HepG2 (cell line): ENCODE results near the gene CD207. TPM values are rescaled to one million over a fixed set of nuclear protein-coding genes. Genes with fewer than 3 reads are reported as not detected.

Experiments
- ATAC-seq: fragments of 200-7000 bp; cut with Tn5 transposase; 3 replicates; pipeline ENCODE4 v1.9.1; 2020; ENCODE audit warnings: mild to moderate bottlenecking, moderate library complexity
- BruUV-seq: library from RNA; stranded (reverse); fragments of 400-500 nt; replicated peaks from 2 replicates; lab custom pipeline; 2021; lab: Mats Ljungman, UMichigan
- CTCF ChIA-PET: fragments of 300-600 bp; formaldehyde crosslinking; extraction: SDS; loops from one replicate; lab custom pipeline; 2021; ENCODE audit warnings: low total read pairs, inconsistent platforms, low intra/inter-chr PET ratio; lab: Yijun Ruan, JAX
- POLR2A ChIA-PET: fragments of 350-600 bp; sonication (Branson Sonifier 250); formaldehyde crosslinking; loops from one replicate; lab custom pipeline; 2020; ENCODE audit warnings: antibody characterized with exemption, inconsistent platforms; lab: Yijun Ruan, JAX
- DNase-seq: peaks from one replicate; pipeline ENCODE4 v3.0.0-alpha.2; 2015; ENCODE audit warnings: low spot score
- FAIRE-seq: peaks from 3 replicates; lab custom pipeline; 2011; peaks lifted over from hg19 to GRCh38; lab: Jason Lieb, UNC
- H2AFZ ChIP-seq: one replicate; pipeline ENCODE4 v1.6.1; 2011; ENCODE audit warnings: low read length, inconsistent platforms
- H3K27ac ChIP-seq: fragments of 300-600 bp; 3 replicates; pipeline ENCODE4 v1.8.0; 2011; ENCODE audit warnings: mixed run types, mild to moderate bottlenecking, mixed read lengths, low read length, inconsistent platforms; ENCODE audit not compliant: insufficient read depth; ENCODE audit errors: extremely low read length
- H3K27me3 ChIP-seq, 2 experiments: fragments of 200-600 bp in 1 of 2; 2 replicates in 1 of 2; 3 replicates in 1 of 2; pipeline versions ENCODE4 v1.6.0 to v1.8.0; 2011; ENCODE audit warnings: low read length in 2 of 2, mild to moderate bottlenecking in 2 of 2, moderate library complexity in 2 of 2, inconsistent platforms in 1 of 2; ENCODE audit not compliant: insufficient read depth in 2 of 2, control insufficient read depth in 1 of 2
- H3K36me3 ChIP-seq, 2 experiments: fragments of 200-600 bp in 1 of 2; replicated peaks in 1 of 2; 2 replicates in 1 of 2; 3 replicates in 1 of 2; pipeline versions ENCODE4 v1.5.1 to v1.8.0; 2011; ENCODE audit warnings: low read length in 2 of 2, inconsistent platforms in 1 of 2; ENCODE audit not compliant: insufficient read depth in 2 of 2, control insufficient read depth in 1 of 2
- H3K4me1 ChIP-seq: 2 replicates; pipeline ENCODE4 v1.5.1; 2012; ENCODE audit warnings: low read length, inconsistent platforms; ENCODE audit not compliant: insufficient read depth
- H3K4me2 ChIP-seq: 2 replicates; pipeline ENCODE4 v1.6.0; 2011; ENCODE audit warnings: low read depth, low read length, inconsistent platforms
- H3K4me3 ChIP-seq, 3 experiments: fragments of 200-600 bp in 1 of 3; sonication (generic), shearing (Covaris generic) in 1 of 3; replicated peaks in 1 of 3; 2 replicates each; pipeline ENCODE4 v1.5.1; 2011 to 2016; ENCODE audit warnings: low read length in 3 of 3, inconsistent platforms in 2 of 3, low read depth in 2 of 3, mild to moderate bottlenecking in 2 of 3, control low read depth in 1 of 3, mixed read lengths in 1 of 3; ENCODE audit not compliant: insufficient read depth in 1 of 3
- H3K79me2 ChIP-seq: one replicate; pipeline ENCODE4 v1.6.1; 2011; ENCODE audit warnings: low read length, inconsistent platforms; ENCODE audit not compliant: insufficient read depth
- H3K9ac ChIP-seq: 2 replicates; pipeline ENCODE4 v1.6.0; 2011; ENCODE audit warnings: mild to moderate bottlenecking, low read depth, low read length, inconsistent platforms; ENCODE audit not compliant: insufficient read depth
- H3K9me3 ChIP-seq: 2 replicates; pipeline ENCODE4 v1.5.1; 2012; ENCODE audit warnings: mild to moderate bottlenecking, low read length
- H4K20me1 ChIP-seq: 2 replicates; pipeline ENCODE4 v1.6.0; 2011; ENCODE audit warnings: inconsistent platforms, mild to moderate bottlenecking, low read length, moderate library complexity; ENCODE audit not compliant: insufficient read depth
- ARHGAP35 ChIP-seq: sonication (generic); formaldehyde crosslinking; IDR thresholded peaks from 2 replicates; pipeline ENCODE4 v1.9.0; 2022; ENCODE audit warnings: mild to moderate bottlenecking, inconsistent platforms, moderate library complexity, missing genetic modification reagents, borderline replicate concordance
- ARNT ChIP-seq: fragments of 450-650 bp; IDR thresholded peaks from 2 replicates; pipeline ENCODE4 v1.6.1; 2017
- BHLHE40 ChIP-seq: IDR thresholded peaks from 2 replicates; pipeline ENCODE4 v1.6.1; 2011; ENCODE audit warnings: low read length, improper control_type of control experiment
- ELF4 ChIP-seq: sonication (generic); formaldehyde crosslinking; IDR thresholded peaks from 2 replicates; pipeline ENCODE4 v1.5.0; 2020; ENCODE audit warnings: missing genetic modification reagents, mild to moderate bottlenecking, moderate library complexity, borderline replicate concordance
- FOXA1 ChIP-seq, 2 experiments: fragments of 450-650 bp in 1 of 2; sonication (generic) in 1 of 2; formaldehyde crosslinking in 1 of 2; IDR thresholded peaks; 2 replicates each; pipeline versions ENCODE4 v1.4.0 to v1.6.1; 2016 to 2020; ENCODE audit warnings: missing genetic modification reagents in 1 of 2
- FOXP1 ChIP-seq, 2 experiments: fragments of 450-650 bp in 1 of 2; IDR thresholded peaks; 2 replicates each; pipeline ENCODE4 v1.6.1; 2017 to 2018; ENCODE audit warnings: antibody characterized with exemption in 1 of 2
- GTF3A ChIP-seq: sonication (generic); formaldehyde crosslinking; conservative IDR thresholded peaks from 2 replicates; pipeline ENCODE4 v1.4.0; 2020; ENCODE audit warnings: mild to moderate bottlenecking, missing genetic modification reagents
- MYPOP ChIP-seq: sonication (generic); formaldehyde crosslinking; IDR thresholded peaks from 2 replicates; pipeline ENCODE4 v1.8.1; 2023; ENCODE audit warnings: mild to moderate bottlenecking, moderate library complexity, missing genetic modification reagents
- NFIC ChIP-seq: IDR thresholded peaks from 2 replicates; pipeline ENCODE4 v1.6.1; 2012; ENCODE audit warnings: mild to moderate bottlenecking, low read length, inconsistent platforms
- PBX3 ChIP-seq: sonication (generic); formaldehyde crosslinking; IDR thresholded peaks from 2 replicates; pipeline ENCODE4 v1.8.1; 2023; ENCODE audit warnings: missing genetic modification reagents, inconsistent platforms, borderline replicate concordance
- PHF5A ChIP-seq: IDR thresholded peaks from one replicate; pipeline ENCODE4 v1.6.1; 2018; ENCODE audit warnings: low read depth, missing genetic modification reagents; ENCODE audit not compliant: unreplicated experiment
- RARG ChIP-seq: sonication (generic); formaldehyde crosslinking; IDR thresholded peaks from 2 replicates; pipeline ENCODE4 v1.4.0; 2020; ENCODE audit warnings: low read depth, mild to moderate bottlenecking, missing genetic modification reagents
- RCOR2 ChIP-seq: IDR thresholded peaks from 2 replicates; pipeline ENCODE4 v1.6.1; 2016; ENCODE audit warnings: missing biosample characterization, missing genetic modification reagents
- SETDB1 ChIP-seq: sonication (generic); formaldehyde crosslinking; IDR thresholded peaks from 2 replicates; pipeline ENCODE4 v1.5.1; 2020; ENCODE audit warnings: missing genetic modification reagents, mild to moderate bottlenecking, borderline replicate concordance
- SRY ChIP-seq: sonication (generic); formaldehyde crosslinking; IDR thresholded peaks from 2 replicates; pipeline ENCODE4 v1.8.0; 2022; ENCODE audit warnings: mild to moderate bottlenecking, missing genetic modification reagents
- TP53 ChIP-seq: sonication (generic); formaldehyde crosslinking; conservative IDR thresholded peaks from 2 replicates; pipeline ENCODE4 v1.4.0; 2020; ENCODE audit warnings: missing genetic modification reagents
- U2AF1 ChIP-seq: fragments of 200-400 bp; formaldehyde crosslinking; optimal IDR thresholded peaks from 2 replicates; pipeline ENCODE3; 2017; ENCODE audit warnings: mild to moderate bottlenecking, low read depth, low read length
- ZNF12 ChIP-seq: sonication (generic); formaldehyde crosslinking; IDR thresholded peaks from 2 replicates; pipeline ENCODE4 v1.5.0; 2020; ENCODE audit warnings: missing genetic modification reagents
- ZNF775 ChIP-seq: sonication (generic); formaldehyde crosslinking; IDR thresholded peaks from 2 replicates; pipeline ENCODE4 v1.4.0; 2020; ENCODE audit warnings: missing genetic modification reagents, mild to moderate bottlenecking, moderate library complexity, borderline replicate concordance
- WGBS: methylation state at CpG from one replicate; pipeline ENCODE4 v1.1.6; 2017; ENCODE audit warnings: low lambda C conversion rate; 5-methylcytosine and 5-hydroxymethylcytosine counted together
- in situ Hi-C: cut with HindIII; loops from 2 replicates; pipeline ENCODE4 v1.10.0; 2017; ENCODE audit warnings: low pct_unique_long_range_greater_than_20kb; ENCODE audit not compliant: extremely low pct_ligation_motif_present
- intact Hi-C: fragments of 100-400 bp; cut with micrococcal nuclease; formaldehyde crosslinking; loops from one replicate; pipeline ENCODE4 v1.10.0; 2022; ENCODE audit not compliant: unreplicated experiment
- polyA plus RNA-seq, 8 experiments: library from polyadenylated mRNA; depleted of rRNA in 3 of 8; stranded (reverse) in 7 of 8; unstranded in 1 of 8; fragments of >200 nt; fragmentation: Illumina TruSeq in 4 of 8; extraction: Trizol in 4 of 8; gene quantifications; 2 replicates each; pipeline versions ENCODE4 v1.2.1 to v1.2.3, GENCODE V29; 2011 to 2016; ENCODE audit warnings: low read depth in 4 of 8, missing spikeins in 1 of 8, mixed read lengths in 1 of 8; ENCODE audit not compliant: insufficient read depth in 1 of 8
- total RNA-seq, 5 experiments: library from RNA; depleted of rRNA; stranded (reverse); fragments of >200 nt; fragmentation: Illumina TruSeq; extraction: Trizol; gene quantifications; 2 replicates each; pipeline ENCODE4 v1.2.3, GENCODE V29; 2016; ENCODE audit warnings: low read depth in 1 of 5

Gene CD207
- total and polyA plus RNA-seq, 2 of the 13 experiments (the other 11 are each of a cell fraction or from before 2014, with no cell fraction given) = 0.09 to 0.15 TPM

DNA sequence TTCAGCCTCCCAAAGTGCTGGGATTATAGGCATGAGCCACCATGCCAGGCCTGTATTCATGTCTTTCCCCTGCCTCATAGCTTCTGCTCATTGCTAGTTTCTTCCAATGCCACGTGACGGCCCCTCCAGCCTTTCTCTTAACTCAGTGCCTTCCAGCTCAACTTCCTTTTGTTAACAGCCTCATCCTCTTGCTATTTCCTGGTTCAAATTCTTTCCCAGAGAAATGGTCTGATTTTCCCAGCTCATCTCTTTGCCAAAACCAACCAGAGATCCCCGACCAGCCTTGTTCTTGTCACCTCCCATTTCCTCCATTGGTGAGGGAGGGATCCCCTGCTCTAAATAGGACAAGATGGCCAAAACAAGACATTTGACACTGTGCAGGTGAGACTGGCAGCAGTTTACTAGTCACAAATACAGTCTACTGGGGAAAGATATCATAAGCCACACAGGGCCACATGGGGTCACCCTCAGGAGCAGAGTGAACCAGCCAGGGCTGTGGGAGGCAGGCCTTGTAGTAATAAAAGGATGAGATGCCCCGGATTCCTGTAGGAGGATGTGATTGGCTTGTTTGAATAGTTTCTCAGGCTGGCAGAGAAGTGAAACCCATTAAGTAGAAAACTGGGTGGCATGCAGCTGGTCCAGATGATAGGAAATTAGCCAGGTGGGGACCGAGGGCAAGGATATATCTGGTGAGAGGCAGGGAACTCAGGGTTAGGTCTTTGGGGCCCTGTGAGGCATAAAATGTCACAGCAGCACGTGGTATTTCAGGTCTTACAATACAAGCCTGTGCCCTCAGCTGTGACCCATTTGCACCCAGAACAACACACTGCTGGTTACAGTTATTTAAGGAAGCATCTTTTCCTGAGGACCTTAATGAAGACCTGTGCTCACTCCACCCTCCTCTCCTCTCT, 6.4 kb downstream of the CD207 start:
- WGBS = 23% methylated on average over 5 of the region's 6 CpGs
- intact Hi-C loops (no loop called here), in situ Hi-C loops (no loop called here)
- CTCF ChIA-PET = no interaction called here
- TF ChIP-seq BHLHE40 (no peak), ZNF775 (no peak), SETDB1 (CRISPR knock-in tag) (no peak), NFIC (no peak), TP53 (CRISPR knock-in tag) (no peak), FOXP1 (IDR thresholded peaks at IDR 0.05) (no peak), FOXP1 (CRISPR knock-in tag; IDR thresholded peaks at IDR 0.05) (no peak), GTF3A (CRISPR knock-in tag) (no peak), ELF4 (CRISPR knock-in tag) (no peak), ARNT (no peak), RCOR2 (CRISPR knock-in tag) (no peak), PBX3 (CRISPR knock-in tag) (no peak), ARHGAP35 (CRISPR knock-in tag) (no peak), U2AF1 (no peak), RARG (no peak), SRY (CRISPR knock-in tag) (no peak), ZNF12 (CRISPR knock-in tag) (no peak), FOXA1 (IDR thresholded peaks at IDR 0.05) (no peak), FOXA1 (CRISPR knock-in tag; IDR thresholded peaks at IDR 0.05) (no peak), PHF5A (CRISPR knock-in tag) (no peak), MYPOP (CRISPR knock-in tag) (no peak)
- peaks cover 31% of the 10 kb centered on the region for H3K4me1 ChIP-seq
- POLR2A ChIA-PET = interaction anchor here (1.3 kb wide), 1 partner anchor 21 kb away, joined by 3 read pairs; no protein-coding TSS in a partner anchor
- DNase-seq (no peak), ATAC-seq (peak; percentile 35; the same call in 2 of the 3 replicates), FAIRE-seq (no peak)
- no peaks in the 10 kb centered on the region for H3K79me2 ChIP-seq
- H3K9me3 ChIP-seq = no peaks in the 10 kb centered on the region
- no peak overlapping the region for H3K9ac ChIP-seq
- H2AFZ ChIP-seq = no peak overlapping the region
- no peak overlapping the region for H3K27ac ChIP-seq
- no peak overlapping the region for H3K4me3 ChIP-seq
- no TSS peak for BruUV-seq
- H3K27me3 ChIP-seq = peaks cover 5 to 36% of the 10 kb centered on the region in 2 experiments; a peak in 4 of 5 replicates
- H3K4me2 ChIP-seq = no peak overlapping the region
- H4K20me1 ChIP-seq = no peaks in the 10 kb centered on the region
- H3K36me3 ChIP-seq = no peaks in the 10 kb centered on the region
